K562 (cell line): Measurements from ENCODE around the gene NAV2. TPM values are rescaled to one million over a fixed set of nuclear protein-coding genes. Genes with fewer than 3 reads are reported as not detected.

Source experiments
- ATAC-seq: fragments of 200-7000 bp; cut with Tn5 transposase; 3 replicates; pipeline ENCODE4 v1.9.1; 2020; ENCODE audit warnings: moderate library complexity
- BruUV-seq: library from RNA; stranded (reverse); fragments of 400-500 nt; replicated peaks from 2 replicates; lab custom pipeline; 2021; lab: Mats Ljungman, UMichigan
- CTCF ChIA-PET: fragments of 300-600 bp; formaldehyde crosslinking; extraction: SDS; loops from one replicate; lab custom pipeline; 2021; ENCODE audit warnings: low intra/inter-chr PET ratio; lab: Yijun Ruan, JAX
- POLR2A ChIA-PET: fragments of 300-600, 350-650 bp; sonication (Branson Sonifier 250); formaldehyde crosslinking; extraction: SDS; loops from one replicate; lab custom pipeline; 2021; ENCODE audit warnings: antibody characterized with exemption, inconsistent platforms; lab: Yijun Ruan, JAX
- DNase-seq, 4 experiments: peaks; one replicate each; pipeline versions ENCODE4 v3.0.0 to v3.0.0-alpha.2; 2011 to 2018; ENCODE audit warnings: low spot score in 3 of 4, mixed read lengths in 3 of 4; ENCODE audit errors: extremely low read depth in 1 of 4
- FAIRE-seq: peaks from 2 replicates; lab custom pipeline; 2011; peaks lifted over from hg19 to GRCh38; lab: Jason Lieb, UNC
- H2AFZ ChIP-seq: 2 replicates; pipeline ENCODE4 v1.6.0; 2011; ENCODE audit warnings: low read depth, low read length, control low read depth, inconsistent platforms
- H3K27ac ChIP-seq: fragments of 200-600 bp; 3 replicates; pipeline ENCODE4 v1.8.0; 2011; ENCODE audit warnings: low read depth, mild to moderate bottlenecking, control low read depth, inconsistent platforms, low read length, moderate library complexity, mixed read lengths; ENCODE audit errors: extremely low read depth
- H3K27me3 ChIP-seq, 2 experiments: fragments of 300-600 bp in 1 of 2; 2 replicates in 1 of 2; 3 replicates in 1 of 2; pipeline versions ENCODE4 v1.6.0 to v1.8.0; 2011; ENCODE audit warnings: inconsistent platforms in 2 of 2, low read length in 2 of 2, mild to moderate bottlenecking in 1 of 2, mixed read lengths in 1 of 2, moderate library complexity in 1 of 2; ENCODE audit not compliant: control insufficient read depth in 2 of 2, insufficient read depth in 2 of 2
- H3K36me3 ChIP-seq: fragments of 300-600 bp; 3 replicates; pipeline ENCODE4 v1.8.0; 2011; ENCODE audit warnings: mild to moderate bottlenecking, low read length, inconsistent platforms; ENCODE audit not compliant: control insufficient read depth, insufficient read depth
- H3K4me1 ChIP-seq, 2 experiments: fragments of 200-600 bp in 1 of 2; replicated peaks in 1 of 2; 2 replicates in 1 of 2; 3 replicates in 1 of 2; pipeline versions ENCODE4 v1.5.1 to v1.8.0; 2011; ENCODE audit warnings: inconsistent platforms in 2 of 2, low read length in 2 of 2, mild to moderate bottlenecking in 1 of 2, mixed read lengths in 1 of 2, moderate library complexity in 1 of 2; ENCODE audit not compliant: control insufficient read depth in 2 of 2, insufficient read depth in 2 of 2
- H3K4me2 ChIP-seq: 2 replicates; pipeline ENCODE4 v1.6.1; 2011; ENCODE audit warnings: low read length, control low read depth, inconsistent platforms, mixed read lengths; ENCODE audit not compliant: insufficient read depth
- H3K4me3 ChIP-seq: fragments of 200-600 bp; sonication (generic), shearing (Covaris generic); 2 replicates; pipeline ENCODE4 v1.5.1; 2016; ENCODE audit warnings: control low read depth, inconsistent platforms
- H3K79me2 ChIP-seq: fragments of 200-600 bp; 3 replicates; pipeline ENCODE4 v1.8.0; 2011; ENCODE audit warnings: low read length, inconsistent platforms; ENCODE audit not compliant: control insufficient read depth, insufficient read depth
- H3K9ac ChIP-seq, 2 experiments: 2 replicates each; pipeline versions ENCODE4 v1.6.0 to v1.6.1; 2011; ENCODE audit warnings: low read depth in 2 of 2, low read length in 2 of 2, control low read depth in 1 of 2, inconsistent platforms in 1 of 2, mild to moderate bottlenecking in 1 of 2, mixed read lengths in 1 of 2; ENCODE audit not compliant: insufficient read depth in 1 of 2
- H3K9me1 ChIP-seq: one replicate; pipeline ENCODE4 v1.6.0; 2011; ENCODE audit warnings: inconsistent platforms, mild to moderate bottlenecking, low read length, moderate library complexity; ENCODE audit not compliant: control insufficient read depth, insufficient read depth
- H3K9me3 ChIP-seq: replicated peaks from 2 replicates; pipeline ENCODE4 v1.5.1; 2011; ENCODE audit warnings: low read depth, low read length, inconsistent platforms; ENCODE audit not compliant: control insufficient read depth, insufficient read depth
- H4K20me1 ChIP-seq: replicated peaks from 2 replicates; pipeline ENCODE4 v1.6.1; 2011; ENCODE audit warnings: low read length, inconsistent platforms, mixed read lengths; ENCODE audit not compliant: control insufficient read depth, insufficient read depth
- HDGF ChIP-seq: fragments of 450-650 bp; IDR thresholded peaks from 2 replicates; pipeline ENCODE4 v1.6.1; 2016
- NFIC ChIP-seq: fragments of 450-650 bp; IDR thresholded peaks from 2 replicates; pipeline ENCODE4 v1.6.1; 2017; ENCODE audit warnings: mild to moderate bottlenecking, inconsistent platforms
- PRDM10 ChIP-seq: fragments of 450-650 bp; IDR thresholded peaks from 2 replicates; pipeline ENCODE4 v1.6.1; 2018; ENCODE audit not compliant: partially characterized antibody
- RBFOX2 ChIP-seq: fragments of 200-400 bp; formaldehyde crosslinking; IDR thresholded peaks from 2 replicates; pipeline ENCODE4 v1.6.1; 2017; ENCODE audit warnings: low read depth, mild to moderate bottlenecking, low read length, moderate library complexity
- TFAP4 ChIP-seq: sonication (generic); formaldehyde crosslinking; IDR thresholded peaks from 2 replicates; pipeline ENCODE4 v1.8.0; 2022; ENCODE audit warnings: missing genetic modification reagents, mild to moderate bottlenecking, moderate library complexity, borderline replicate concordance
- ZNF512 ChIP-seq: IDR thresholded peaks from 2 replicates; pipeline ENCODE4 v1.6.1; 2016; ENCODE audit warnings: missing genetic modification characterization, missing compliant biosample characterization
- WGBS: fragments of 100-300 bp; shearing (Covaris generic); methylation state at CpG from one replicate; pipeline ENCODE4 v1.1.6; 2016; ENCODE audit warnings: low coverage, mixed read lengths; ENCODE audit not compliant: insufficient coverage; ENCODE audit errors: missing lambda C conversion rate; 5-methylcytosine and 5-hydroxymethylcytosine counted together
- in situ Hi-C: fragments of 300-500 bp; cut with MboI; formaldehyde crosslinking; loops from 4 replicates; pipeline ENCODE4 v1.15.0; 2018; ENCODE audit warnings: inconsistent platforms, mixed read lengths
- intact Hi-C: fragments of 100-400 bp; cut with micrococcal nuclease; formaldehyde crosslinking; loops from 2 replicates; pipeline ENCODE4 v1.14.2; 2022
- polyA plus RNA-seq, 8 experiments: library from polyadenylated mRNA; depleted of rRNA in 4 of 8; stranded (reverse) in 5 of 8; unstranded in 3 of 8; fragments of >200 nt; fragmentation: Nextera tagmentation in 2 of 8; fragmentation: Illumina TruSeq in 1 of 8; extraction: Ambion mirVana in 2 of 8; extraction: Trizol in 1 of 8; gene quantifications; 2 replicates each; pipeline versions ENCODE4 v1.2.1 to v1.2.3, GENCODE V29; 2011 to 2014; ENCODE audit warnings: inconsistent platforms in 1 of 8, missing spikeins in 1 of 8
- total RNA-seq, 7 experiments: library from RNA; depleted of rRNA in 6 of 7; stranded (reverse); fragments of >200 nt in 6 of 7; fragmentation: Illumina TruSeq in 2 of 7; extraction: Trizol in 2 of 7; gene quantifications; 2 replicates each; pipeline versions ENCODE4 v1.2.1 to v1.2.3, GENCODE V29; 2011 to 2021; ENCODE audit warnings: low replicate concordance in 1 of 7

The NAV2 gene
- total and polyA plus RNA-seq, 9 of the 15 experiments (the other 6 are each of a cell fraction or from before 2014, with no cell fraction given) = 0.03 to 0.35 (median 0.05) TPM

DNA sequence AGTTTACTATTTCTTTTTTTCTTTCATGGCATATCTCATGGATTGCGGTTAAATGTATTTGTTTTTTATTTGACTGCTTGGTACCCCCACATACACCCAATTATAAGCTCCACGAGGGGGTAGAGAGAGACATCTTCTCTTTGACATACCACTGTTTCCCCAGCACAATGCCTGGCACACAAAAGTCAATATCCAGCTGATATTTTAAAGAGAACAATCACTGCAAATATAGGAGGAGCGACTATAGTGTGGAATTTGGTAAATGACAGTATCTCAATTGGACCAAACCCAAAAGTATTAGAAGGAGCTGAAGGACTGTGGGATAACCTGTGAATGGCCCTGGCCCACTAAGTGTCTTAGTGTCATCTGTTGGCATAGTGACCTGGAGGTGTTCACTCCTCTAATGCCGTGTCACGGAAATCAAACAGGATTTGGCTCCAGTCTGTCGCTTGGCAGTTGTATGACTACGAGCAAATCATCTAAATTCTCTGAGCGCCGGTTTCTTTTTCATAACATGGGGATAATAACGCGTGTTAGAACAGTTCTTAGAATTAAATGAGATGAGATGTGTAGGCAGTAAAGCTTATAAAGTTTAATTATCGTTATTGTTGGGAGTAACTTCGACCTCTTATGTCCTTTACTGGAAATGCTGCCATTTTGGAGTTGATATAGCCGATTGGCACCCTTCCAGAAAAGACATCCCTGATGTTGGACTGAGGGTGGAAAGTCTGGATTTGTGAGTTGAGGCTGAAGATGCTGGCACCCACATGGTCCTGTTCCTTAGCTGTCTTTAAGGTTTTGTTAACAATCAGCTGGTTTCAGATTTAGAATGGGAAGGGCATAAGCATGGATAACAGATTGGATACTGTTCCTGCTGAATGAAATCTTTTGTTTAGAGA, 303.1 kb downstream of the NAV2 start:
- H4K20me1 ChIP-seq = no peaks in the 10 kb centered on the region
- ChIA-PET CTCF (no interaction called here), POLR2A (no interaction called here)
- H3K27me3 ChIP-seq = peaks cover 0 to 2% of the 10 kb centered on the region in 2 experiments; a peak in 1 of 5 replicates
- H3K4me2 ChIP-seq = no peak overlapping the region
- H2AFZ ChIP-seq = no peak overlapping the region
- 16% methylated on average over 14 of the region's 14 CpGs for WGBS
- no peak for TF ChIP-seq TFAP4 (CRISPR knock-in tag)
- peak; percentile 52; the same call in 1 of the 2 replicates for TF ChIP-seq NFIC
- FAIRE-seq = no peak
- in situ Hi-C loops = no loop called here
- no peaks in the 10 kb centered on the region for H3K36me3 ChIP-seq
- no peak overlapping the region for H3K9ac ChIP-seq
- no peaks in the 10 kb centered on the region for H3K79me2 ChIP-seq
- no peaks in the 10 kb centered on the region for H3K9me3 ChIP-seq
- no peak for DNase-seq
- intact Hi-C loops = no loop called here
- ATAC-seq = no peak
- no TSS peak for BruUV-seq
- no peak overlapping the region for H3K4me3 ChIP-seq
- no peaks in the 10 kb centered on the region; a peak in 1 of 5 replicates for H3K4me1 ChIP-seq
- H3K9me1 ChIP-seq = no peaks in the 10 kb centered on the region
- H3K27ac ChIP-seq = no peak overlapping the region

- Histone ChIP-seq H3K4me1 (no peaks in the 10 kb centered on the region; a peak in 1 of 5 replicates), H3K79me2 (no peaks in the 10 kb centered on the region), H3K4me3 (no peak overlapping the region), H4K20me1 (no peaks in the 10 kb centered on the region), H2AFZ (no peak overlapping the region), H3K27ac (no peak overlapping the region), H3K27me3 (peaks cover 0 to 2% of the 10 kb centered on the region in 2 experiments; a peak in 1 of 5 replicates), H3K9ac (no peak overlapping the region), H3K9me3 (no peaks in the 10 kb centered on the region), H3K9me1 (no peaks in the 10 kb centered on the region), H3K36me3 (no peaks in the 10 kb centered on the region), H3K4me2 (no peak overlapping the region)
- BruUV-seq = no TSS peak
- no peak for FAIRE-seq
- POLR2A ChIA-PET = interaction anchor here (0.6 kb wide), 1 partner anchor 868 kb away, joined by 4 read pairs; no protein-coding TSS in a partner anchor
- CTCF ChIA-PET = no interaction called here
- in situ Hi-C loops (no loop called here), intact Hi-C loops (no loop called here)
- ATAC-seq = no peak
- no peak for DNase-seq
- WGBS = 25% methylated on average over 2 of the region's 3 CpGs
- TF ChIP-seq PRDM10 (no peak), HDGF (no peak), ZNF512 (tag) (no peak), RBFOX2 (no peak)
These were observed 303.9 kb downstream of the NAV2 start for GRCh38 chr11:20016526-20016925.
